K562 (cell line): ENCODE measurements around the gene KIF6. TPM values are rescaled to one million over a fixed set of nuclear protein-coding genes. Genes with fewer than 3 reads are reported as not detected.

ENCODE experiments used
- ATAC-seq: fragments of 200-7000 bp; cut with Tn5 transposase; 3 replicates; pipeline ENCODE4 v1.9.1; 2020; ENCODE audit warnings: moderate library complexity
- BruUV-seq: library from RNA; stranded (reverse); fragments of 400-500 nt; replicated peaks from 2 replicates; lab custom pipeline; 2021; lab: Mats Ljungman, UMichigan
- CTCF ChIA-PET: fragments of 300-600 bp; formaldehyde crosslinking; extraction: SDS; loops from one replicate; lab custom pipeline; 2021; ENCODE audit warnings: low intra/inter-chr PET ratio; lab: Yijun Ruan, JAX
- POLR2A ChIA-PET: fragments of 300-600, 350-650 bp; sonication (Branson Sonifier 250); formaldehyde crosslinking; extraction: SDS; loops from one replicate; lab custom pipeline; 2021; ENCODE audit warnings: antibody characterized with exemption, inconsistent platforms; lab: Yijun Ruan, JAX
- DNase-seq, 4 experiments: peaks; one replicate each; pipeline versions ENCODE4 v3.0.0 to v3.0.0-alpha.2; 2011 to 2018; ENCODE audit warnings: low spot score in 3 of 4, mixed read lengths in 3 of 4; ENCODE audit errors: extremely low read depth in 1 of 4
- FAIRE-seq: peaks from 2 replicates; lab custom pipeline; 2011; peaks lifted over from hg19 to GRCh38; lab: Jason Lieb, UNC
- H2AFZ ChIP-seq: 2 replicates; pipeline ENCODE4 v1.6.0; 2011; ENCODE audit warnings: low read depth, low read length, control low read depth, inconsistent platforms
- H3K27ac ChIP-seq: fragments of 200-600 bp; 3 replicates; pipeline ENCODE4 v1.8.0; 2011; ENCODE audit warnings: low read depth, mild to moderate bottlenecking, control low read depth, inconsistent platforms, low read length, moderate library complexity, mixed read lengths; ENCODE audit errors: extremely low read depth
- H3K27me3 ChIP-seq, 2 experiments: fragments of 300-600 bp in 1 of 2; 2 replicates in 1 of 2; 3 replicates in 1 of 2; pipeline versions ENCODE4 v1.6.0 to v1.8.0; 2011; ENCODE audit warnings: inconsistent platforms in 2 of 2, low read length in 2 of 2, mild to moderate bottlenecking in 1 of 2, mixed read lengths in 1 of 2, moderate library complexity in 1 of 2; ENCODE audit not compliant: control insufficient read depth in 2 of 2, insufficient read depth in 2 of 2
- H3K36me3 ChIP-seq: fragments of 300-600 bp; 3 replicates; pipeline ENCODE4 v1.8.0; 2011; ENCODE audit warnings: mild to moderate bottlenecking, low read length, inconsistent platforms; ENCODE audit not compliant: control insufficient read depth, insufficient read depth
- H3K4me1 ChIP-seq, 2 experiments: fragments of 200-600 bp in 1 of 2; replicated peaks in 1 of 2; 2 replicates in 1 of 2; 3 replicates in 1 of 2; pipeline versions ENCODE4 v1.5.1 to v1.8.0; 2011; ENCODE audit warnings: inconsistent platforms in 2 of 2, low read length in 2 of 2, mild to moderate bottlenecking in 1 of 2, mixed read lengths in 1 of 2, moderate library complexity in 1 of 2; ENCODE audit not compliant: control insufficient read depth in 2 of 2, insufficient read depth in 2 of 2
- H3K4me2 ChIP-seq: 2 replicates; pipeline ENCODE4 v1.6.1; 2011; ENCODE audit warnings: low read length, control low read depth, inconsistent platforms, mixed read lengths; ENCODE audit not compliant: insufficient read depth
- H3K4me3 ChIP-seq: fragments of 200-600 bp; sonication (generic), shearing (Covaris generic); 2 replicates; pipeline ENCODE4 v1.5.1; 2016; ENCODE audit warnings: control low read depth, inconsistent platforms
- H3K79me2 ChIP-seq: fragments of 200-600 bp; 3 replicates; pipeline ENCODE4 v1.8.0; 2011; ENCODE audit warnings: low read length, inconsistent platforms; ENCODE audit not compliant: control insufficient read depth, insufficient read depth
- H3K9ac ChIP-seq, 2 experiments: 2 replicates each; pipeline versions ENCODE4 v1.6.0 to v1.6.1; 2011; ENCODE audit warnings: low read depth in 2 of 2, low read length in 2 of 2, control low read depth in 1 of 2, inconsistent platforms in 1 of 2, mild to moderate bottlenecking in 1 of 2, mixed read lengths in 1 of 2; ENCODE audit not compliant: insufficient read depth in 1 of 2
- H3K9me1 ChIP-seq: one replicate; pipeline ENCODE4 v1.6.0; 2011; ENCODE audit warnings: inconsistent platforms, mild to moderate bottlenecking, low read length, moderate library complexity; ENCODE audit not compliant: control insufficient read depth, insufficient read depth
- H3K9me3 ChIP-seq: replicated peaks from 2 replicates; pipeline ENCODE4 v1.5.1; 2011; ENCODE audit warnings: low read depth, low read length, inconsistent platforms; ENCODE audit not compliant: control insufficient read depth, insufficient read depth
- H4K20me1 ChIP-seq: replicated peaks from 2 replicates; pipeline ENCODE4 v1.6.1; 2011; ENCODE audit warnings: low read length, inconsistent platforms, mixed read lengths; ENCODE audit not compliant: control insufficient read depth, insufficient read depth
- ATF7 ChIP-seq: fragments of 450-650 bp; IDR thresholded peaks from 2 replicates; pipeline ENCODE4 v1.7.1; 2014; ENCODE audit warnings: mild to moderate bottlenecking, moderate library complexity
- ETS2 ChIP-seq: IDR thresholded peaks from 2 replicates; pipeline ENCODE4 v1.6.1; 2016; ENCODE audit warnings: borderline replicate concordance, missing genetic modification characterization, mild to moderate bottlenecking, moderate library complexity, missing compliant biosample characterization; ENCODE audit not compliant: poor library complexity, severe bottlenecking
- NFRKB ChIP-seq: fragments of 450-650 bp; IDR thresholded peaks from 2 replicates; pipeline ENCODE4 v1.6.1; 2016; ENCODE audit warnings: low read depth
- PCBP1 ChIP-seq: fragments of 200-400 bp; formaldehyde crosslinking; IDR thresholded peaks from 2 replicates; pipeline ENCODE4 v1.6.1; 2018; ENCODE audit warnings: mild to moderate bottlenecking, low read depth, low read length; ENCODE audit not compliant: poor library complexity, severe bottlenecking
- RAD21 ChIP-seq, 2 experiments: fragments of 250-450 bp in 1 of 2; fragments of 450-650 bp in 1 of 2; sonication (Bioruptor Pico) in 1 of 2; formaldehyde crosslinking in 1 of 2; IDR thresholded peaks in 1 of 2; conservative IDR thresholded peaks in 1 of 2; 2 replicates each; pipeline versions ENCODE4 v1.4.0 to v1.8.0; 2020 to 2022; ENCODE audit warnings: mild to moderate bottlenecking in 2 of 2, moderate library complexity in 1 of 2
- YBX1 ChIP-seq: fragments of 450-650 bp; IDR thresholded peaks from 2 replicates; pipeline ENCODE4 v1.7.1; 2016; ENCODE audit warnings: mild to moderate bottlenecking
- ZNF12 ChIP-seq: sonication (generic); formaldehyde crosslinking; IDR thresholded peaks from 2 replicates; pipeline ENCODE4 v1.4.0; 2020; ENCODE audit warnings: mild to moderate bottlenecking, missing genetic modification reagents
- ZNF589 ChIP-seq: fragments of 200-800 bp; sonication (Bioruptor generic); IDR thresholded peaks from 2 replicates; pipeline ENCODE4 v1.6.1; 2016; ENCODE audit warnings: low read depth, missing genetic modification characterization, missing compliant biosample characterization
- WGBS: fragments of 100-300 bp; shearing (Covaris generic); methylation state at CpG from one replicate; pipeline ENCODE4 v1.1.6; 2016; ENCODE audit warnings: low coverage, mixed read lengths; ENCODE audit not compliant: insufficient coverage; ENCODE audit errors: missing lambda C conversion rate; 5-methylcytosine and 5-hydroxymethylcytosine counted together
- in situ Hi-C: fragments of 300-500 bp; cut with MboI; formaldehyde crosslinking; loops from 4 replicates; pipeline ENCODE4 v1.15.0; 2018; ENCODE audit warnings: inconsistent platforms, mixed read lengths
- intact Hi-C: fragments of 100-400 bp; cut with micrococcal nuclease; formaldehyde crosslinking; loops from 2 replicates; pipeline ENCODE4 v1.14.2; 2022
- polyA plus RNA-seq, 8 experiments: library from polyadenylated mRNA; depleted of rRNA in 4 of 8; stranded (reverse) in 5 of 8; unstranded in 3 of 8; fragments of >200 nt; fragmentation: Nextera tagmentation in 2 of 8; fragmentation: Illumina TruSeq in 1 of 8; extraction: Ambion mirVana in 2 of 8; extraction: Trizol in 1 of 8; gene quantifications; 2 replicates each; pipeline versions ENCODE4 v1.2.1 to v1.2.3, GENCODE V29; 2011 to 2014; ENCODE audit warnings: inconsistent platforms in 1 of 8, missing spikeins in 1 of 8
- total RNA-seq, 7 experiments: library from RNA; depleted of rRNA in 6 of 7; stranded (reverse); fragments of >200 nt in 6 of 7; fragmentation: Illumina TruSeq in 2 of 7; extraction: Trizol in 2 of 7; gene quantifications; 2 replicates each; pipeline versions ENCODE4 v1.2.1 to v1.2.3, GENCODE V29; 2011 to 2021; ENCODE audit warnings: low replicate concordance in 1 of 7
- TF ChIP-seq, protein P1 (sequence below), 2 experiments: fragments of 450-650 bp in 1 of 2; sonication (generic) in 1 of 2; formaldehyde crosslinking in 1 of 2; IDR thresholded peaks; 2 replicates each; pipeline versions ENCODE4 v1.7.1 to v1.9.0; 2016 to 2022; ENCODE audit warnings: inconsistent platforms in 1 of 2, mild to moderate bottlenecking in 1 of 2, missing genetic modification reagents in 1 of 2
- TF ChIP-seq, protein P2 (sequence below): sonication (generic); formaldehyde crosslinking; IDR thresholded peaks from 2 replicates; pipeline ENCODE4 v1.8.1; 2023; ENCODE audit warnings: mild to moderate bottlenecking, missing genetic modification reagents

Gene KIF6
- total and polyA plus RNA-seq, 9 of the 15 experiments (the other 6 are each of a cell fraction or from before 2014, with no cell fraction given) = not detected

DNA sequence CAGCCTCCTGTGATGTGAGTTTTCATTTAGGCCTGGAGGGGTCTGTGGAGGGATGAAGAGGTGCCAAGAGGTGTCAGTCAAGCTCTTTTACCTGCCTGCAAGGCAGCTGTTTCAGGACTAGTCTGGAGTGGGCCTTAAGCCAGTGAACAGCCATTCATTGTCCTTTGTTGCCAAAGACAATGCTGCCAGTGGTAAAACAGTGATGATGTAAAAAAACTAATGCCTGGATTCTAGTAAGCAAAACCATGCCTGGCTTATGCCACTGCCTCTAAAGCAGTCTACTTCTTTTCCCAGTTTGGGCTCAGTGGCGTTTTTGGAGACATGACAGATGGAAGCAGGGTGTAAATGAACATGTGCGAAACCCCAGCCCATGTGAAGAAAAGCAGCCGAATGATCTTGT is 309.2 kb downstream of the KIF6 start:
- no TSS peak for BruUV-seq
- in situ Hi-C loops = loop anchor here (5.0 kb wide), 1 partner anchor 49 kb away; no protein-coding TSS in a partner anchor
- ChIA-PET CTCF (no interaction called here), POLR2A (no interaction called here)
- Histone ChIP-seq H3K27ac (no peak overlapping the region), H3K9ac (no peak overlapping the region), H3K79me2 (no peaks in the 10 kb centered on the region), H3K4me2 (no peak overlapping the region), H3K27me3 (peaks cover 2 to 5% of the 10 kb centered on the region in 2 experiments; a peak in 3 of 5 replicates), H3K36me3 (no peaks in the 10 kb centered on the region), H2AFZ (no peak overlapping the region), H3K4me1 (no peaks in the 10 kb centered on the region), H3K4me3 (no peak overlapping the region), H3K9me1 (no peaks in the 10 kb centered on the region), H3K9me3 (no peaks in the 10 kb centered on the region), H4K20me1 (no peaks in the 10 kb centered on the region)
- intact Hi-C loops = no loop called here
- DNase-seq = no peak
- WGBS = 1% methylated on average over 3 of the region's 3 CpGs
- no peak for FAIRE-seq
- ATAC-seq = no peak
- TF ChIP-seq PCBP1 (no peak), ZNF12 (CRISPR knock-in tag) (no peak), ZNF589 (CRISPR knock-in tag) (no peak), RAD21 (CRISPR knock-in tag; conservative IDR thresholded peaks at IDR 0.05 in 1 of 2, IDR thresholded peaks at IDR 0.05 in 1 of 2) (no peak), ATF7 (no peak), NFRKB (no peak), ETS2 (tag) (no peak), YBX1 (no peak)
- TF ChIP-seq, protein P1, sequence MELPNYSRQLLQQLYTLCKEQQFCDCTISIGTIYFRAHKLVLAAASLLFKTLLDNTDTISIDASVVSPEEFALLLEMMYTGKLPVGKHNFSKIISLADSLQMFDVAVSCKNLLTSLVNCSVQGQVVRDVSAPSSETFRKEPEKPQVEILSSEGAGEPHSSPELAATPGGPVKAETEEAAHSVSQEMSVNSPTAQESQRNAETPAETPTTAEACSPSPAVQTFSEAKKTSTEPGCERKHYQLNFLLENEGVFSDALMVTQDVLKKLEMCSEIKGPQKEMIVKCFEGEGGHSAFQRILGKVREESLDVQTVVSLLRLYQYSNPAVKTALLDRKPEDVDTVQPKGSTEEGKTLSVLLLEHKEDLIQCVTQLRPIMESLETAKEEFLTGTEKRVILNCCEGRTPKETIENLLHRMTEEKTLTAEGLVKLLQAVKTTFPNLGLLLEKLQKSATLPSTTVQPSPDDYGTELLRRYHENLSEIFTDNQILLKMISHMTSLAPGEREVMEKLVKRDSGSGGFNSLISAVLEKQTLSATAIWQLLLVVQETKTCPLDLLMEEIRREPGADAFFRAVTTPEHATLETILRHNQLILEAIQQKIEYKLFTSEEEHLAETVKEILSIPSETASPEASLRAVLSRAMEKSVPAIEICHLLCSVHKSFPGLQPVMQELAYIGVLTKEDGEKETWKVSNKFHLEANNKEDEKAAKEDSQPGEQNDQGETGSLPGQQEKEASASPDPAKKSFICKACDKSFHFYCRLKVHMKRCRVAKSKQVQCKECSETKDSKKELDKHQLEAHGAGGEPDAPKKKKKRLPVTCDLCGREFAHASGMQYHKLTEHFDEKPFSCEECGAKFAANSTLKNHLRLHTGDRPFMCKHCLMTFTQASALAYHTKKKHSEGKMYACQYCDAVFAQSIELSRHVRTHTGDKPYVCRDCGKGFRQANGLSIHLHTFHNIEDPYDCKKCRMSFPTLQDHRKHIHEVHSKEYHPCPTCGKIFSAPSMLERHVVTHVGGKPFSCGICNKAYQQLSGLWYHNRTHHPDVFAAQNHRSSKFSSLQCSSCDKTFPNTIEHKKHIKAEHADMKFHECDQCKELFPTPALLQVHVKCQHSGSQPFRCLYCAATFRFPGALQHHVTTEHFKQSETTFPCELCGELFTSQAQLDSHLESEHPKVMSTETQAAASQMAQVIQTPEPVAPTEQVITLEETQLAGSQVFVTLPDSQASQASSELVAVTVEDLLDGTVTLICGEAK (IDR thresholded peaks at IDR 0.05) = no peak
- TF ChIP-seq, protein P1 (CRISPR knock-in tag; IDR thresholded peaks at IDR 0.05) = no peak
- TF ChIP-seq, protein P2, sequence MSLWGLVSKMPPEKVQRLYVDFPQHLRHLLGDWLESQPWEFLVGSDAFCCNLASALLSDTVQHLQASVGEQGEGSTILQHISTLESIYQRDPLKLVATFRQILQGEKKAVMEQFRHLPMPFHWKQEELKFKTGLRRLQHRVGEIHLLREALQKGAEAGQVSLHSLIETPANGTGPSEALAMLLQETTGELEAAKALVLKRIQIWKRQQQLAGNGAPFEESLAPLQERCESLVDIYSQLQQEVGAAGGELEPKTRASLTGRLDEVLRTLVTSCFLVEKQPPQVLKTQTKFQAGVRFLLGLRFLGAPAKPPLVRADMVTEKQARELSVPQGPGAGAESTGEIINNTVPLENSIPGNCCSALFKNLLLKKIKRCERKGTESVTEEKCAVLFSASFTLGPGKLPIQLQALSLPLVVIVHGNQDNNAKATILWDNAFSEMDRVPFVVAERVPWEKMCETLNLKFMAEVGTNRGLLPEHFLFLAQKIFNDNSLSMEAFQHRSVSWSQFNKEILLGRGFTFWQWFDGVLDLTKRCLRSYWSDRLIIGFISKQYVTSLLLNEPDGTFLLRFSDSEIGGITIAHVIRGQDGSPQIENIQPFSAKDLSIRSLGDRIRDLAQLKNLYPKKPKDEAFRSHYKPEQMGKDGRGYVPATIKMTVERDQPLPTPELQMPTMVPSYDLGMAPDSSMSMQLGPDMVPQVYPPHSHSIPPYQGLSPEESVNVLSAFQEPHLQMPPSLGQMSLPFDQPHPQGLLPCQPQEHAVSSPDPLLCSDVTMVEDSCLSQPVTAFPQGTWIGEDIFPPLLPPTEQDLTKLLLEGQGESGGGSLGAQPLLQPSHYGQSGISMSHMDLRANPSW (CRISPR knock-in tag) = no peak
